Prostate gland (tissue), 2 donors: ENCODE measurements around the gene ODC1.

Experiments
- CTCF ChIP-seq, 4 experiments: fragments of 200-600 bp in 2 of 4; fragments of 450-650 bp in 2 of 4; sonication (generic) in 2 of 4; IDR thresholded peaks; 1 replicate in 3 of 4; 2 replicates in 1 of 4; pipeline ENCODE4 v1.5.1; 2016 to 2019; ENCODE audit warnings: antibody characterized with exemption in 4 of 4, mild to moderate bottlenecking in 2 of 4, moderate library complexity in 2 of 4
- POLR2AphosphoS5 ChIP-seq: sonication (generic); formaldehyde crosslinking; IDR thresholded peaks from one replicate; pipeline ENCODE4 v1.6.1; 2017; ENCODE audit warnings: antibody characterized with exemption

GRCh38 chr2:10460366-10460796 is 12.3 kb upstream of the ODC1 start:
- no peak for TF ChIP-seq POLR2AphosphoS5
- no peak for TF ChIP-seq CTCF (IDR thresholded peaks at IDR 0.05)
